CD4-positive, alpha-beta memory T cell (primary cell): ENCODE data around the gene ERVH48-1. TPM values are rescaled to one million over a fixed set of nuclear protein-coding genes. Genes with fewer than 3 reads are reported as not detected.
"Not testable (repeated sequence)": the region's sequence is repeated elsewhere in the genome, so short reads cannot be mapped to it uniquely, and the experiment has no call there.

ENCODE experiments used
- CTCF ChIA-PET: fragments of 350-600 bp; sonication (Branson Sonifier 250); formaldehyde crosslinking; loops from one replicate; lab custom pipeline; 2021; ENCODE audit warnings: inconsistent platforms; ENCODE audit not compliant: partially characterized antibody; lab: Charles Lee
- POLR2A ChIA-PET: fragments of 350-600 bp; sonication (Branson Sonifier 250); formaldehyde crosslinking; loops from one replicate; lab custom pipeline; 2021; ENCODE audit not compliant: partially characterized antibody; lab: Charles Lee
- DNase-seq, 5 donors: peaks; one replicate each; pipeline versions ENCODE4 v3.0.0 to v3.0.0-alpha.2; 2020 to 2022; ENCODE audit warnings: mixed read lengths in 1 of 5
- H3K27ac ChIP-seq: one replicate; pipeline ENCODE4 v1.7.0; 2013; ENCODE audit warnings: low read depth, low read length
- H3K27me3 ChIP-seq: 2 replicates; pipeline ENCODE4 v1.7.0; 2013; ENCODE audit warnings: mild to moderate bottlenecking, low read length, moderate library complexity; ENCODE audit not compliant: insufficient read depth
- H3K36me3 ChIP-seq: 2 replicates; pipeline ENCODE4 v1.7.0; 2013; ENCODE audit warnings: mild to moderate bottlenecking, low read length, moderate library complexity; ENCODE audit not compliant: insufficient read depth
- H3K4me1 ChIP-seq: 2 replicates; pipeline ENCODE4 v1.7.0; 2013; ENCODE audit warnings: mild to moderate bottlenecking, low read length, moderate library complexity; ENCODE audit not compliant: insufficient read depth
- H3K4me3 ChIP-seq, 2 donors: one replicate each; pipeline ENCODE4 v1.7.0; 2013; ENCODE audit warnings: low read length in 2 of 2, mild to moderate bottlenecking in 1 of 2
- H3K9me3 ChIP-seq, 2 donors: one replicate each; pipeline ENCODE4 v1.7.0; 2013; ENCODE audit warnings: low read length in 2 of 2, control low read depth in 1 of 2; ENCODE audit not compliant: control insufficient read depth in 1 of 2
- H3K27ac Mint-ChIP-seq, 7 donors: one replicate each; pipeline ENCODE4 v1.8.0; 2020 to 2021; ENCODE audit warnings: mixed read lengths in 7 of 7, mild to moderate bottlenecking in 6 of 7, inconsistent platforms in 3 of 7, moderate library complexity in 3 of 7
- H3K27me3 Mint-ChIP-seq, 2 donors: one replicate each; pipeline ENCODE4 v1.8.0; 2020 to 2021; ENCODE audit warnings: mixed read lengths in 2 of 2
- H3K36me3 Mint-ChIP-seq, 2 donors: one replicate each; pipeline ENCODE4 v1.8.0; 2020 to 2021; ENCODE audit warnings: mixed read lengths in 2 of 2, inconsistent platforms in 1 of 2, mild to moderate bottlenecking in 1 of 2
- H3K4me1 Mint-ChIP-seq, 4 donors: one replicate each; pipeline ENCODE4 v1.8.0; 2020 to 2021; ENCODE audit warnings: mixed read lengths in 4 of 4, mild to moderate bottlenecking in 1 of 4
- H3K4me3 Mint-ChIP-seq, 8 donors: one replicate each; pipeline ENCODE4 v1.8.0; 2020 to 2021; ENCODE audit warnings: mixed read lengths in 8 of 8, mild to moderate bottlenecking in 7 of 8, moderate library complexity in 6 of 8, inconsistent platforms in 3 of 8
- H3K9me3 Mint-ChIP-seq, 8 donors: one replicate each; pipeline ENCODE4 v1.8.0; 2020 to 2021; ENCODE audit warnings: mixed read lengths in 8 of 8, mild to moderate bottlenecking in 5 of 8, inconsistent platforms in 3 of 8, moderate library complexity in 1 of 8
- intact Hi-C: fragments of 100-400 bp; cut with micrococcal nuclease; formaldehyde crosslinking; loops from one replicate; pipeline ENCODE4 v1.15.1; 2023
- microRNA-seq: library from miRNA; unstranded; fragments of <30 nt; microRNA quantifications from one replicate; pipeline ENCODE4 v1.2.0, GENCODE V29; 2021; ENCODE audit warnings: borderline replicate concordance, borderline number of aligned reads, borderline microRNAs expressed, mixed read lengths
- polyA plus RNA-seq, 2 donors: library from polyadenylated mRNA; unstranded; fragments of 300-500 nt; fragmentation: Illumina TruSeq; gene quantifications; one replicate each; pipeline ENCODE4 v1.2.3, GENCODE V29; 2021
- total RNA-seq, 2 experiments: library from RNA; stranded (reverse); gene quantifications; one replicate each; pipeline ENCODE4 v1.2.3, GENCODE V29; 2021

ERVH48-1 gene
- total and polyA plus RNA-seq, 4 experiments from 2014 or later, result not detected

DNA sequence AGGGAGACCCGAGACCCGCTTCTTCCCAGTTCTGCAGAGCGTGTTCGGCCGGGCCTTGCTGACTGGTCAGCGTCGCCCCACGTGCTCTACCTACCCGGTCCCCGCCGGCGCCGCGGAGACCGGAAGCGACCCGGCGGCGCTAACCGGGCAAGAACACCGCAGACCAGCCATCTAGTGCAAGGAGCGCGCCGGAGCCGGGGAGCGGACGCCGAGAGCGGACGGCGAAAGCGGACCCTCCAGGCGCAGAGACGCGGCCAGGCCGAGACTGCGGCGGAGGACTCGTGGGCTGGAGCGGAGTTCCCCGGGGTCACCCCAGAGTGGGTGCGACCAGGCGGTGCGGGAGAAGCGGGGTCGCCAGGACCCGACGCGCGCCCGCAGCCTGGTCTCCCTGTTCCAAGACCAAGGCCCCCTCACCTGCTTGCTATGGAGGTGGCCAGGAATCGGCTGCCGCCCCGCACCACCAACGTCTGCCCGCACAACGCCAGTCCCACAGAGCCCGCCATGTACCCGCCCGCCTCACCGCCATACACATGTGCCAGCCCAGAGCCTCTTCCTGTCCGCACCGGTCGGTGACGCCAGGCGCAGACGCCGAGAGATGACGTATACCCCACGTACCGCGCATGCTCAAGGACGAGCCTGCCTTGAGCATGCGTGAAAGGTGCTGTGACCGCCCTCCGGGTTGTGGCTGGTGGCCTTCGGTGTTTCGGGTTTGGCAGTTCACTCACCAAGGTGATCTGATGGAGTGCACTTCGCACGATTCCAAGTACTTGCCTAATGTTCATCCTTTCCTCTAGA is 46.2 kb downstream of the ERVH48-1 start, which contains the start of gene WDR4:
Gene WDR4 (minus strand): TSS at position 547 of the 795 bp plus-strand sequence. CDS start 44 bp downstream, at position 503.
- no peaks in the 10 kb centered on the region for H3K9me3 ChIP-seq
- Mint-ChIP-seq H3K36me3 (peaks cover 15 to 34% of the 10 kb centered on the region in 2 donors), H3K4me3 (peak within 1 kb of the TSS; percentile 96 to 98 (median 97)), H3K9me3 (no peaks in the 10 kb centered on the region), H3K27me3 (peaks cover 0 to 3% of the 10 kb centered on the region in 2 donors), H3K27ac (peak within 1 kb of the TSS; percentile 98 to 100 (median 99)), H3K4me1 (peaks cover 19 to 41% (median 24%) of the 10 kb centered on the region in 4 donors)
- no peaks in the 10 kb centered on the region for H3K36me3 ChIP-seq
- ChIA-PET POLR2A (interaction anchor here (0.6 to 4.4 kb wide), 5 partner anchors 9 to 132 kb away, joined by 3 to 54 read pairs (median 4); partner anchors contain the start of genes NDUFV3 and PKNOX1), CTCF (no interaction called here)
- intact Hi-C loops, result loop anchor here (1.0 kb wide), 2 partner anchors 14 to 95 kb away; partner anchors contain the start of genes NDUFV3 and PKNOX1
- peak; percentile 98 to 99 (median 99) for DNase-seq
- H3K27ac ChIP-seq, result peak within 1 kb of the TSS; percentile 92
- H3K4me3 ChIP-seq, result peak within 1 kb of the TSS; percentile 79 to 98
- no peaks in the 10 kb centered on the region for H3K27me3 ChIP-seq
- peaks cover 23% of the 10 kb centered on the region for H3K4me1 ChIP-seq

DNA sequence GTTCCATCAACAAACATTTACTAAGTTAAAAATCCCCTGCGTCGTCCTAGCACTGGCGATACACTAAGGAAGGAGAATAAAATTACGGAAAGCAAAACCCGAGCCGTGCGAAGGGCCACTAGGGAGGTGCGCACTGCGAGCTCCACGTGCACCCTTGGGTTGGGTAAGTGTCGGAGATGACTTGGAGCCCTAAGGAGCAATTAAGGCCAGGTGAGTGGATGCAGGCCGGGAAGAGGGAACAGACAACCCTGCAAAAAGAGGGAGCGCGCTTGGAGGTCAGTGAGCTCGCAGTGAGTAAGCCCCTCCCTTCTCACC is 46.8 kb downstream of the ERVH48-1 start:
- Mint-ChIP-seq H3K27ac (peak overlapping the region; percentile 96 to 100 (median 98)), H3K4me1 (peaks cover 19 to 41% (median 24%) of the 10 kb centered on the region in 4 donors), H3K36me3 (peaks cover 18 to 39% of the 10 kb centered on the region in 2 donors), H3K27me3 (peaks cover 0 to 3% of the 10 kb centered on the region in 2 donors), H3K4me3 (peak overlapping the region; percentile 96 to 98 (median 97)), H3K9me3 (no peaks in the 10 kb centered on the region)
- H3K27me3 ChIP-seq, result no peaks in the 10 kb centered on the region
- intact Hi-C loops, result no loop called here
- peaks cover 23% of the 10 kb centered on the region for H3K4me1 ChIP-seq
- H3K4me3 ChIP-seq, result peak overlapping the region; percentile 79 to 98
- peak overlapping the region; percentile 92 for H3K27ac ChIP-seq
- POLR2A ChIA-PET, result interaction anchor here (1.1 to 4.4 kb wide), 3 partner anchors 14 to 131 kb away, joined by 4 to 54 read pairs (median 5); partner anchors contain the start of genes NDUFV3 and PKNOX1
- H3K36me3 ChIP-seq, result peaks cover 4% of the 10 kb centered on the region
- H3K9me3 ChIP-seq, result no peaks in the 10 kb centered on the region
- peak in 3 of 5 donors; percentile 7 to 16 (median 10) for DNase-seq
- CTCF ChIA-PET, result no interaction called here

DNA sequence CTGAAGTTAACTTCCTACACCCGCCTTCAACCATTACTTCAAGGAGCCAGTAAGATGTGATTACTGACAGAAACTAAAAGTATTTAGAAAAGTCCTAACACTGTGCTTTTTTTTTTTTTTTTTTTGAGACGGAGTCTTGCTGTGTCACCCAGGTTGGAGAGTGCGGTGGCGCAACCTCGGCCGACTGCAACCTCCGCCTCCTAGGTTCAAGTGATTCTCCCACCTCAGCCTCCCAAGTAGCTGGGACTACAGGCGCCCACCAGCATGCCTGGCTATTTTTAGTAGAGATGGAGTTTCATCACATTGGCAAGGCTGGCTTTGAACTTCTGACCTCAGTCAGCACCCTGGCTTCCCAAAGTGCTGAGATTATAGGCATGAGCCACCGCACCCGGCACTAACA is 49.6 kb downstream of the ERVH48-1 start:
- H3K9me3 ChIP-seq, DNase-seq, H3K27me3 Mint-ChIP-seq, H3K4me3 ChIP-seq, intact Hi-C loops, CTCF ChIA-PET, H3K9me3 Mint-ChIP-seq, H3K4me3 Mint-ChIP-seq, H3K27ac Mint-ChIP-seq, H3K27ac ChIP-seq, POLR2A ChIA-PET, H3K27me3 ChIP-seq: not testable (repeated sequence)
- Mint-ChIP-seq H3K4me1 (peaks cover 18 to 33% (median 26%) of the 10 kb centered on the region in 4 donors), H3K36me3 (peaks cover 38 to 61% of the 10 kb centered on the region in 2 donors)
- Histone ChIP-seq H3K36me3 (peaks cover 25% of the 10 kb centered on the region), H3K4me1 (peaks cover 23% of the 10 kb centered on the region)

GRCh38 chr21:42873096-42873495 is 52.3 kb downstream of the ERVH48-1 start:
- Histone ChIP-seq H3K27ac (no peak overlapping the region), H3K27me3 (no peaks in the 10 kb centered on the region), H3K9me3 (no peaks in the 10 kb centered on the region), H3K4me1 (peaks cover 7% of the 10 kb centered on the region), H3K36me3 (peaks cover 47% of the 10 kb centered on the region), H3K4me3 (no peak overlapping the region)
- Mint-ChIP-seq H3K27ac (peak overlapping the region in 1 of 7 donors; percentile 47), H3K4me3 (no peak overlapping the region), H3K36me3 (peaks cover 49 to 69% of the 10 kb centered on the region in 2 donors), H3K4me1 (peaks cover 3 to 10% (median 6%) of the 10 kb centered on the region in 4 donors), H3K27me3 (no peaks in the 10 kb centered on the region), H3K9me3 (no peaks in the 10 kb centered on the region)
- CTCF ChIA-PET, result no interaction called here
- POLR2A ChIA-PET, result no interaction called here
- intact Hi-C loops, result no loop called here
- no peak for DNase-seq

- H3K27me3 ChIP-seq, result no peaks in the 10 kb centered on the region
- peaks cover 45 to 70% of the 10 kb centered on the region in 2 donors for H3K36me3 Mint-ChIP-seq
- peaks cover 5 to 18% (median 12%) of the 10 kb centered on the region in 4 donors for H3K4me1 Mint-ChIP-seq
- ChIA-PET CTCF (interaction anchor here (1.1 kb wide), 1 partner anchor 14 kb away, joined by 3 read pairs; no protein-coding TSS in a partner anchor), POLR2A (interaction anchor here (3.4 kb wide), 1 partner anchor 25 kb away, joined by 10 read pairs; the partner anchor contains the start of gene NDUFV3)
- no peaks in the 10 kb centered on the region for H3K4me1 ChIP-seq
- no peaks in the 10 kb centered on the region for H3K9me3 Mint-ChIP-seq
- H3K4me3 ChIP-seq, result no peak overlapping the region
- H3K27ac Mint-ChIP-seq, result peak overlapping the region in 1 of 7 donors; percentile 24
- intact Hi-C loops, result no loop called here
- no peak for DNase-seq
- no peaks in the 10 kb centered on the region for H3K9me3 ChIP-seq
- H3K27me3 Mint-ChIP-seq, result no peaks in the 10 kb centered on the region
- no peak overlapping the region for H3K27ac ChIP-seq
- H3K36me3 ChIP-seq, result peaks cover 52% of the 10 kb centered on the region
- H3K4me3 Mint-ChIP-seq, result no peak overlapping the region
Measured at GRCh38 chr21:42868196-42868595, 57.2 kb downstream of the ERVH48-1 start.

Small RNAs within 50 kb of the gene (microRNA-seq; reads per million reads assigned to microRNA genes)
- gene MIR5692B, result not detected

Other genes with a start within 250 kb of the ERVH48-1 start
- gene WDR4, start 46.1 kb downstream of the ERVH48-1 start, total RNA-seq, result 10 to 100 TPM; 23.5 to 27.5 TPM
- gene WDR4, start 46.1 kb downstream of the ERVH48-1 start, polyA plus RNA-seq, result 10 to 100 TPM in 1 of 2 donors, 1 to 10 TPM in 1; 7.3 to 10.6 TPM
- 10 to 100 TPM; 28.1 to 33.2 TPM for gene NDUFV3, start 32.3 kb downstream of the ERVH48-1 start, total RNA-seq
- 10 to 100 TPM in 1 of 2 donors, 1 to 10 TPM in 1; 9.1 to 23.6 TPM for gene NDUFV3, start 32.3 kb downstream of the ERVH48-1 start, polyA plus RNA-seq
- gene PKNOX1, start 48.9 kb upstream of the ERVH48-1 start, total RNA-seq, result 10 to 100 TPM; 21.5 to 24.8 TPM
- gene PKNOX1, start 48.9 kb upstream of the ERVH48-1 start, polyA plus RNA-seq, result 10 to 100 TPM; 17.8 to 25.0 TPM
- gene CBS, start 150.2 kb upstream of the ERVH48-1 start, total RNA-seq, result under 1 TPM in 1 of 2 experiments, not detected in 1; 0.81 TPM
- not detected for gene CBS, start 150.2 kb upstream of the ERVH48-1 start, polyA plus RNA-seq
- gene U2AF1, start 181.9 kb upstream of the ERVH48-1 start, total RNA-seq, result 10 to 100 TPM; 71.3 to 81.7 TPM
- 10 to 100 TPM; 71.1 to 96.0 TPM for gene U2AF1, start 181.9 kb upstream of the ERVH48-1 start, polyA plus RNA-seq
- not detected for gene CRYAA, start 243.4 kb upstream of the ERVH48-1 start, total RNA-seq
- not detected for gene CRYAA, start 243.4 kb upstream of the ERVH48-1 start, polyA plus RNA-seq